WI38 (cell line): ENCODE data around the gene PRSS3.
"Not testable (repeated sequence)": the region's sequence is repeated elsewhere in the genome, so short reads cannot be mapped to it uniquely, and the experiment has no call there.

Experiments
- H3K4me3 ChIP-seq: 2 replicates; pipeline ENCODE4 v1.5.1; 2011; ENCODE audit warnings: low read depth, mild to moderate bottlenecking, control low read depth, low read length
- CTCF ChIP-seq: IDR thresholded peaks from 2 replicates; pipeline ENCODE4 v1.5.1; 2012; ENCODE audit warnings: low read depth, mild to moderate bottlenecking, control low read depth, low read length

PRSS3 gene

GRCh38 chr9:33794560-33794959 lies 801 bp upstream of the PRSS3 start:
- no peak overlapping the region for H3K4me3 ChIP-seq
- TF ChIP-seq CTCF: no peak

GRCh38 chr9:33795819-33796218 lies 458 bp downstream of the PRSS3 start:
- TF ChIP-seq CTCF: no peak
- no peak overlapping the region for H3K4me3 ChIP-seq

- H3K4me3 ChIP-seq: not testable (repeated sequence)
These were observed 1.3 kb downstream of the PRSS3 start for GRCh38 chr9:33796679-33797078.

- H3K4me3 ChIP-seq: no peak overlapping the region
- no peak for TF ChIP-seq CTCF
These were observed 2.5 kb downstream of the PRSS3 start for GRCh38 chr9:33797837-33798236.

GRCh38 chr9:33798545-33798944 lies 3.2 kb downstream of the PRSS3 start:
- H3K4me3 ChIP-seq: no peak overlapping the region
- TF ChIP-seq CTCF: no peak

- TF ChIP-seq CTCF: no peak
- H3K4me3 ChIP-seq: no peak overlapping the region
These were observed 4.8 kb downstream of the PRSS3 start for GRCh38 chr9:33799928-33800704.

GRCh38 chr9:33800886-33801285 lies 5.5 kb downstream of the PRSS3 start:
- no peak for TF ChIP-seq CTCF
- no peak overlapping the region for H3K4me3 ChIP-seq

GRCh38 chr9:33801943-33802500 lies 6.7 kb downstream of the PRSS3 start:
- not testable (repeated sequence) for H3K4me3 ChIP-seq

GRCh38 chr9:33804196-33804595 lies 8.8 kb downstream of the PRSS3 start:
- H3K4me3 ChIP-seq: not testable (repeated sequence)

- not testable (repeated sequence) for H3K4me3 ChIP-seq
These were observed 11.8 kb downstream of the PRSS3 start for GRCh38 chr9:33807156-33807555.

- not testable (repeated sequence) for H3K4me3 ChIP-seq
These were observed 13.6 kb downstream of the PRSS3 start for GRCh38 chr9:33808979-33809322.
